GM12892 (cell line): ENCODE results near the gene IGF1R.

Source experiments
- POLR2A ChIP-seq: IDR thresholded peaks from 2 replicates; pipeline ENCODE4 v1.6.1; 2011; ENCODE audit warnings: low read depth, low read length, control low read depth
- POLR2AphosphoS5 ChIP-seq: IDR thresholded peaks from 2 replicates; pipeline ENCODE4 v1.6.1; 2011; ENCODE audit warnings: low read depth, low read length, control low read depth
- TAF1 ChIP-seq: IDR thresholded peaks from 2 replicates; pipeline ENCODE4 v1.6.1; 2011; ENCODE audit warnings: low read depth, mild to moderate bottlenecking, control low read depth, low read length, borderline replicate concordance

DNA sequence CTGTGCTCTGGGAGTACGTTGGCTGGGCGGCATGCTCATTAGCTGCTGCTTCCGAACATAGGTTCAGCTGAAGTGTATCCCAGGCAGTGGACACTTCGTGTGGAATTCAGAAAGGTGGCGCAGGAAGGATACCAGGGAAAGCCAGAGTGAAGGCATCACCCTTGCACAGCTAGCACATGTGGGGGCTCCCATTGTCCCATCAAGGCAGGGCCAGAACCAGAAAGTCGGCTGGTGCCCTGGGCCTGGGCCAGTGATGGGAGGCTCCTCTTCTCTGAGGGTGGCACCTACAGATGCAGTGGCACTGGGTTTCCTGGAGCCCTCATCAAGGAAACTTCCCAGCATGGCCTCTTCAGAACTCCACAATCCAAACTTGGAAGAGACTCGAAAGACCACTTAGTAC lies 302.7 kb downstream of the IGF1R start:
- TF ChIP-seq POLR2AphosphoS5: no peak
- no peak for TF ChIP-seq TAF1
- no peak for TF ChIP-seq POLR2A
